Stomach (tissue), 9 donors: ENCODE results near the gene GPNMB. TPM values are rescaled to one million over a fixed set of nuclear protein-coding genes. Genes with fewer than 3 reads are reported as not detected.
A peak's percentile ranks its signal among the peaks of the same experiment; 100 is the strongest.

Experiments
- DNase-seq, 2 donors: peaks; one replicate each; pipeline versions ENCODE4 v3.0.0 to v3.0.0-alpha.2; 2013 to 2019
- H3K27ac ChIP-seq, 5 donors: fragments of 200-600 bp in 4 of 5; sonication (generic) in 4 of 5; one replicate each; pipeline ENCODE4 v1.5.1; 2013 to 2019; ENCODE audit warnings: mild to moderate bottlenecking in 1 of 5, moderate library complexity in 1 of 5
- H3K27me3 ChIP-seq, 3 donors: fragments of 200-600 bp; sonication (generic); one replicate each; pipeline ENCODE4 v1.5.1; 2017 to 2019; ENCODE audit warnings: mixed run types in 1 of 3
- H3K36me3 ChIP-seq, 4 donors: fragments of 200-600 bp; sonication (generic); 1 replicate in 3 of 4; 2 replicates in 1 of 4; pipeline ENCODE4 v1.5.1; 2016 to 2019
- H3K4me1 ChIP-seq, 4 donors: fragments of 200-600 bp; sonication (generic); one replicate each; pipeline ENCODE4 v1.5.1; 2016 to 2019
- H3K4me3 ChIP-seq, 4 donors: fragments of 200-600 bp; sonication (generic) in 3 of 4; one replicate each; pipeline ENCODE4 v1.5.1; 2016 to 2019; ENCODE audit warnings: mild to moderate bottlenecking in 1 of 4
- H3K9me3 ChIP-seq, 4 donors: fragments of 200-600 bp; sonication (generic); one replicate each; pipeline ENCODE4 v1.5.1; 2016 to 2019
- EP300 ChIP-seq: sonication (generic); formaldehyde crosslinking; IDR thresholded peaks from one replicate; pipeline ENCODE4 v1.6.1; 2017; ENCODE audit warnings: antibody characterized with exemption
- POLR2A ChIP-seq, 4 donors: fragments of 450-650 bp; IDR thresholded peaks; one replicate each; pipeline ENCODE4 v1.6.1; 2016; ENCODE audit warnings: antibody characterized with exemption in 4 of 4, control low read depth in 2 of 4, mild to moderate bottlenecking in 1 of 4, moderate library complexity in 1 of 4
- POLR2AphosphoS5 ChIP-seq, 3 donors: sonication (generic); formaldehyde crosslinking; IDR thresholded peaks; one replicate each; pipeline ENCODE4 v1.6.1; 2016; ENCODE audit warnings: antibody characterized with exemption in 3 of 3
- WGBS, 5 donors: extraction: QIAGEN DNeasy Blood & Tissue Kit in 3 of 5; methylation state at CpG; one replicate each; pipeline versions ENCODE4 v1.1.5 to v1.1.7; 2013 to 2018; 5-methylcytosine and 5-hydroxymethylcytosine counted together
- intact Hi-C: fragments of 100-400 bp; cut with DNase I; formaldehyde crosslinking; loops from one replicate; pipeline ENCODE4 v1.15.1; 2023; ENCODE audit warnings: low total_unique reads
- polyA plus RNA-seq, 3 donors: library from polyadenylated mRNA; stranded (reverse); fragments of 200-250 nt; gene quantifications; one replicate each; pipeline ENCODE4 v1.2.3, GENCODE V29; 2013
- total RNA-seq, 5 donors: library from RNA; depleted of rRNA; stranded (reverse); fragments of >200 nt; gene quantifications; one replicate each; pipeline versions ENCODE4 v1.1.0 to v1.2.3, GENCODE V29; 2014 to 2016
- TF ChIP-seq, protein P1 (sequence below), 7 experiments: fragments of 450-650 bp in 4 of 7; fragments of 200-600 bp in 3 of 7; sonication (generic) in 3 of 7; IDR thresholded peaks; one replicate each; pipeline ENCODE4 v1.5.1; 2016 to 2019; ENCODE audit warnings: antibody characterized with exemption in 7 of 7, control low read depth in 2 of 7, mild to moderate bottlenecking in 1 of 7
- donor health status: healthy with polysubstance abuse.
- donor health status: Bipolar disorder and iron deficiency.
- donor health status: healthy.

Gene GPNMB
- total and polyA plus RNA-seq, 8 donors, result 6.1 to 32.7 (median 24.0) TPM

DNA sequence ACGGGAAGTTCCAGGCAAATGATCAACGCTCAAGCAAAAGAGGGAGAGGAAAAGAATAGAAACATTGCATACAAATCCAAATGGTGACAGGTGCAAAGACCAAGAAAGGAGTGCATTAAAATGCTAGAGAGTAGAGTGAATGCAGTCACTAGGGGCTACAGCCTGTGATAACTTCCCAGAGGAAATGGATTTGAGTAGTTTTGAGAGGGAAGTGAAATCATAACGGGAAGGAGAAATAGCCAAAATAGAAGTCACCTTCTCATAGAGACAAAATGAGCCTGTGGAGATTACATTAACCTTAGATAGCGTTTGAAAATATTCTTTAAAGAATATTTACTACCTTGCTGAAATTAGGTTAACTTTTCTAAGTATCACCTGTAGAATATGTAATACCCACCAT, 38.3 kb upstream of the GPNMB start:
- Histone ChIP-seq H3K27me3 (peaks cover 0 to 19% (median 6%) of the 10 kb centered on the region in 3 donors), H3K4me3 (no peak overlapping the region), H3K9me3 (no peaks in the 10 kb centered on the region), H3K27ac (no peak overlapping the region), H3K36me3 (no peaks in the 10 kb centered on the region), H3K4me1 (peaks cover 0 to 8% (median 5%) of the 10 kb centered on the region in 4 donors)
- no peak for TF ChIP-seq EP300
- TF ChIP-seq, protein P1, sequence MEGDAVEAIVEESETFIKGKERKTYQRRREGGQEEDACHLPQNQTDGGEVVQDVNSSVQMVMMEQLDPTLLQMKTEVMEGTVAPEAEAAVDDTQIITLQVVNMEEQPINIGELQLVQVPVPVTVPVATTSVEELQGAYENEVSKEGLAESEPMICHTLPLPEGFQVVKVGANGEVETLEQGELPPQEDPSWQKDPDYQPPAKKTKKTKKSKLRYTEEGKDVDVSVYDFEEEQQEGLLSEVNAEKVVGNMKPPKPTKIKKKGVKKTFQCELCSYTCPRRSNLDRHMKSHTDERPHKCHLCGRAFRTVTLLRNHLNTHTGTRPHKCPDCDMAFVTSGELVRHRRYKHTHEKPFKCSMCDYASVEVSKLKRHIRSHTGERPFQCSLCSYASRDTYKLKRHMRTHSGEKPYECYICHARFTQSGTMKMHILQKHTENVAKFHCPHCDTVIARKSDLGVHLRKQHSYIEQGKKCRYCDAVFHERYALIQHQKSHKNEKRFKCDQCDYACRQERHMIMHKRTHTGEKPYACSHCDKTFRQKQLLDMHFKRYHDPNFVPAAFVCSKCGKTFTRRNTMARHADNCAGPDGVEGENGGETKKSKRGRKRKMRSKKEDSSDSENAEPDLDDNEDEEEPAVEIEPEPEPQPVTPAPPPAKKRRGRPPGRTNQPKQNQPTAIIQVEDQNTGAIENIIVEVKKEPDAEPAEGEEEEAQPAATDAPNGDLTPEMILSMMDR (IDR thresholded peaks at IDR 0.05), result no peak
- TF ChIP-seq POLR2AphosphoS5 (IDR thresholded peaks at IDR 0.05), result no peak
- no peak for TF ChIP-seq POLR2A (IDR thresholded peaks at IDR 0.05)
- 71 to 80% (median 78%) methylated on average over 4 of the region's 4 CpGs for WGBS, 5 donors
- intact Hi-C loops, result no loop called here
- DNase-seq, result no peak

DNA sequence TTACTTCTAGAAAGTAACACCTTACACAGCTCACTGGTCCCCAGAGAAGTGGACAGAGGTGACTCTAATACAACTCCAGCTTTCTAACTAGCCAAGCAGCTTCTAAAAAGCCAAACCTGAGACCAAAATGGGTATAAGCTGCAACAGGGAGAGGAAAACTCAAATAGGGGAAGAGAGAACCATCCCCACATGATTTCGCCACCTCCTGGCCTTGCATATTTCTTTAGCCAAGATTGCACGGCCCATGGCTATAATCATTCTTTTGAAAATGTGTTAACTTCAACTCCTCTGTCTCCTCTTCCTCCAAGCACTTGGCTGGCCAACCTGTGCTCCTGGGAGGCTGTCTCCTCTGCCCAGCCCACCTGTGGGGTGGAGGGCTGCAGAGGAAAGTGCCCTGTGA, 36.1 kb upstream of the GPNMB start:
- H3K36me3 ChIP-seq, result no peaks in the 10 kb centered on the region

DNA sequence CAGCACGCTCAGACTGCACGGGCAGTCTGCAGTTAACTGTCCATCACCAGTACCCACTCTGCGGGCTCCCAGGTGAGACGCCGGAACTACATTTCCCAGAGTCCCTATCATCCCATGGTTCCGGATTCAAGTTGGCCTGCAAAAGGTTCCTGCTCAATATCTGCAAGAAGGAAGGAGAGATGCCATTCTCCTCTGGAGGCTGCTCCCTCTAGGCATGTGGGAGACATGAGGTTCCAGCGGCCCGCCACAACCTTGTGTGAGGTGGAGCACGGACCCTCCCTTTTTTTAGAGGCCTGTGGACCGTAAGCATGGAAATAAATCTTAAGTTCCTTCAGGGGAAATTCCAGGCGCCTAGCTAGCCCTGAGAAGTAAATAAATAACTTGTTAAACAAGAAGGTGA, 35.0 kb upstream of the GPNMB start:
- Histone ChIP-seq H3K27ac (no peak overlapping the region), H3K9me3 (no peaks in the 10 kb centered on the region), H3K4me1 (no peaks in the 10 kb centered on the region), H3K36me3 (no peaks in the 10 kb centered on the region), H3K4me3 (no peak overlapping the region), H3K27me3 (peaks cover 0 to 10% (median 0%) of the 10 kb centered on the region in 3 donors)
- intact Hi-C loops, result no loop called here
- peak in 1 of 2 donors; percentile 34 for DNase-seq
- TF ChIP-seq POLR2A (IDR thresholded peaks at IDR 0.05), result no peak
- TF ChIP-seq, protein P1 (IDR thresholded peaks at IDR 0.05), result no peak
- no peak for TF ChIP-seq EP300
- TF ChIP-seq POLR2AphosphoS5 (IDR thresholded peaks at IDR 0.05), result no peak
- 40 to 60% (median 53%) methylated on average over 11 of the region's 11 CpGs for WGBS, 5 donors

More for the DNA sequence above, 36.1 kb upstream of the GPNMB start:
- TF ChIP-seq POLR2A (IDR thresholded peaks at IDR 0.05) (no peak), EP300 (no peak), POLR2AphosphoS5 (IDR thresholded peaks at IDR 0.05) (no peak)
- TF ChIP-seq, protein P1 (IDR thresholded peaks at IDR 0.05), result no peak
- no peak overlapping the region for H3K27ac ChIP-seq
- intact Hi-C loops, result no loop called here
- no peak overlapping the region for H3K4me3 ChIP-seq
- peaks cover 0 to 8% (median 5%) of the 10 kb centered on the region in 4 donors for H3K4me1 ChIP-seq
- peaks cover 0 to 19% (median 6%) of the 10 kb centered on the region in 3 donors for H3K27me3 ChIP-seq
- DNase-seq, result no peak
- H3K9me3 ChIP-seq, result no peaks in the 10 kb centered on the region
- whole genome bisulfite sequencing, 5 donors, result 54 to 94% (median 80%) methylated on average over 2 of the region's 2 CpGs

DNA sequence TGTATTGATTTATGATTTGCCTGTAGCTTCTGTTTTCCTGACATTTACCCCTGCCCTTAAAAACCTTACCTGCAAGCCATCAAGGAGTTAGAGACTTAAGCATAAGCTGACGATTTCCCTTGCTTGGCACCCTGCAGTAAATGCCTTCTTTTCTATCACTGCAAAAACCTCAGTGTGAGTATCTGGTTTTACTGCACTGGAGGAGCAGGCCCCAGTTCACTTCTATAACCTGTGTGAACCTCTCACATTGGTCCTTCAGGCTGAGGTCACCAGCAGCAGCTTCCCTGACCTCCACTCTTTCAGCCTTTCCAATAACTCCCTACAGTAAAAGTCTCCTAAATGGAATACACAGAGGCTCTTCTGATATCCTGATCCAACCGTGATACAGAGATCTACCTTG, 34.2 kb upstream of the GPNMB start:
- Histone ChIP-seq H3K36me3 (no peaks in the 10 kb centered on the region), H3K27me3 (peaks cover 0 to 7% (median 0%) of the 10 kb centered on the region in 3 donors), H3K9me3 (no peaks in the 10 kb centered on the region), H3K4me1 (no peaks in the 10 kb centered on the region), H3K27ac (no peak overlapping the region), H3K4me3 (no peak overlapping the region)
- WGBS, 5 donors, result 77 to 93% (median 86%) methylated on average over 2 of the region's 2 CpGs
- no peak for DNase-seq
- intact Hi-C loops, result no loop called here
- TF ChIP-seq POLR2AphosphoS5 (IDR thresholded peaks at IDR 0.05), result no peak
- TF ChIP-seq, protein P1 (IDR thresholded peaks at IDR 0.05), result no peak
- no peak for TF ChIP-seq POLR2A (IDR thresholded peaks at IDR 0.05)
- no peak for TF ChIP-seq EP300
